ENCODE measurements around the gene ZNF366.

DNA sequence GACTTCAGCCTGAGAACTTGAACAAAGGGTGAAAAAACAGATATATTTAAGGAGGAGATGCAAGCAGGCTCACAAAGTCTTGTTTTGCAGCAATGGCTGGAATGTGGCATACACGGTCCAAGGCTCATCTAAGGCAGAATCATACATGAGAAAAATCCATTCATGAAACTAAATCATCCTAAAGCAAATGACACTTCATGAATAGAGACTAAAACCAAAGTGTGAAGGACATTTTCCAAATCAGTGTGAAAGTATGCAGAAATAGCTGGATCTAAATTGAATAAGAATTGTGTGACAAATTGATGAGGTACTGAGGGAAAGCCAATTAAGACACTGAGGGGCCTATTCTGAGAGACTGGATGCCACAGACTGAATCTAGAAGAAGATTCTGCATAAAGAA lies 27.3 kb downstream of the ZNF366 start:
- TF ChIP-seq, protein P1, sequence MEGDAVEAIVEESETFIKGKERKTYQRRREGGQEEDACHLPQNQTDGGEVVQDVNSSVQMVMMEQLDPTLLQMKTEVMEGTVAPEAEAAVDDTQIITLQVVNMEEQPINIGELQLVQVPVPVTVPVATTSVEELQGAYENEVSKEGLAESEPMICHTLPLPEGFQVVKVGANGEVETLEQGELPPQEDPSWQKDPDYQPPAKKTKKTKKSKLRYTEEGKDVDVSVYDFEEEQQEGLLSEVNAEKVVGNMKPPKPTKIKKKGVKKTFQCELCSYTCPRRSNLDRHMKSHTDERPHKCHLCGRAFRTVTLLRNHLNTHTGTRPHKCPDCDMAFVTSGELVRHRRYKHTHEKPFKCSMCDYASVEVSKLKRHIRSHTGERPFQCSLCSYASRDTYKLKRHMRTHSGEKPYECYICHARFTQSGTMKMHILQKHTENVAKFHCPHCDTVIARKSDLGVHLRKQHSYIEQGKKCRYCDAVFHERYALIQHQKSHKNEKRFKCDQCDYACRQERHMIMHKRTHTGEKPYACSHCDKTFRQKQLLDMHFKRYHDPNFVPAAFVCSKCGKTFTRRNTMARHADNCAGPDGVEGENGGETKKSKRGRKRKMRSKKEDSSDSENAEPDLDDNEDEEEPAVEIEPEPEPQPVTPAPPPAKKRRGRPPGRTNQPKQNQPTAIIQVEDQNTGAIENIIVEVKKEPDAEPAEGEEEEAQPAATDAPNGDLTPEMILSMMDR (IDR thresholded peaks at IDR 0.05) = no peak
- no peak for TF ChIP-seq POLR2A (IDR thresholded peaks at IDR 0.05)
